ENCODE data around the gene EFCAB9. TPM values are rescaled to one million over a fixed set of nuclear protein-coding genes. Genes with fewer than 3 reads are reported as not detected.
"Not testable (repeated sequence)": the region's sequence is repeated elsewhere in the genome, so short reads cannot be mapped to it uniquely, and the experiment has no call there.

The EFCAB9 gene
- total and polyA plus RNA-seq, 5 donors = not detected

DNA sequence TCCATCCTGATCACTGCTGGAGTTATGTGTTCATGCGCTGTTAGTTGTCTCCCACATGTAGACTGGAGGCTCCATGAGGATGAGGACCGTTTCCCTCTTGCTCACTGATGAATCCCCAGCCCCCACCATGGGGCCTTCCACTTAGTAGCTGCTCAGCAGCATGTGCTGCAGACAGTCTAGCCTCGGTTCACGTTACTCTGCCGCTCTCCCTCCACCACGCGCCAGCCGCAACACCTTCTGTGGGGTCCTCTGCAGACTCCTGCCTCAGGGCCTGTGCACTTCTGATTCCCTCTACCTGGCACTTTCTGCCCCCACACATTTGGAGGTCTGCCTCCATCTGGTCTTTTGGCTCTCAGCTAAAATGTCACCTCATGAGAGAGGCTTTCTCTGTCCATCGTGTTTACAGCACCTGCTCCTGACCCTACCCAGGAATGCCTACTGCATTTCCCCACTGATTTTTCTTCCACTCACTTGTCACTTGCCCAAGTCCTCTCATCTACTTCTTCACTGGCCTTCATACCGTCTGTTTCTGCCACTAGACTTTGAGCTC is 42.2 kb upstream of the EFCAB9 start:
- Histone ChIP-seq H3K27ac (ENCODE audit: low read length) (no peak overlapping the region), H3K27me3 (ENCODE audit: control insufficient read depth, insufficient read depth) (no peaks in the 10 kb centered on the region), H3K4me3 (ENCODE audit: low read length) (no peak overlapping the region), H3K9me3 (ENCODE audit: control insufficient read depth, low read length) (no peaks in the 10 kb centered on the region), H3K4me1 (ENCODE audit: control insufficient read depth, insufficient read depth, low read length) (no peaks in the 10 kb centered on the region)
- DNase-seq (peak in 1 of 3 donors; percentile 35), ATAC-seq (no peak)
- intact Hi-C loops (cut with DNase I) = no loop called here
- 94% methylated on average over 10 of the region's 10 CpGs for WGBS

DNA sequence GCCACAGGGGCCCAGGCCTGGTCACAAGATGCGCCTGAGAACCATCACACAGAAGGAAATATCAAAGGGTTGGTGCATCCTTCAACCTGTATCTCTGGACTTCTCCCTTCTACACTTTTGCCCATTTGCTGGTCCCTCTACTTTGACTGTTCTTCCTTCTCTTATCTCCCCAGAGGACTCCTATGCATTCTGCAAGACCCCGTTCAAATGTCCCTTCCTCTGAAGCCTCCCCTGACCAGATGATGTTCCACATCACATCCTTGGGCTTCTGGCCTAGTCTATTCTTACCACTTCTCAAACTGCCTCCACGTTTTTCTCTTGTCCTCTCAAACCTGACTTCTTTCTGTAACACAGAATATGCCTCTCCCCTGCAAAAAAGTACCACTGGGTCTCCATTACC is 40.3 kb upstream of the EFCAB9 start:
- Histone ChIP-seq H3K27ac (ENCODE audit: low read length) (no peak overlapping the region), H3K27me3 (ENCODE audit: control insufficient read depth, insufficient read depth) (no peaks in the 10 kb centered on the region), H3K4me3 (ENCODE audit: low read length) (no peak overlapping the region), H3K9me3 (ENCODE audit: control insufficient read depth, low read length) (no peaks in the 10 kb centered on the region), H3K4me1 (ENCODE audit: control insufficient read depth, insufficient read depth, low read length) (no peaks in the 10 kb centered on the region)
- ATAC-seq (no peak), DNase-seq (no peak)
- intact Hi-C loops (cut with DNase I) = no loop called here
- 95% methylated on average over 3 of the region's 3 CpGs for WGBS

DNA sequence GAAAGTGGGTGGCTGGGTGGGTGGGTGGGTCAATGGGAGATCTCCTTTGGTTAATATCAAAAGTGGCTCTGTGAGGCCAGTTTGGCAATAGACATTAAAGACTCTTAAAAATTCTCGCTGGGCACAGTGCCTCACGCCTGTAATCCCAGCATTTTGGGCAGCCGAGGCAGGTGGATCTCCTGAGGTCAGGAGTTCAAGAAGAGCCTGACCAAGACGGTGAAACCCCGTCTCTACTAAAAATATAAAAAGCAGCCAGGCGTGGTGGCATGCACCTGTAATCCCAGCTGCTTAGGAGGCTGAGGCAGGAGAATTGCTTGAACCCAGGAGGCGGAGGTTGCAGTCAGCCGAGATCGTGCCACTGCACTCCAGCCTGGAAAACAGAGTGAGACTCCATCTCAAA is 38.9 kb upstream of the EFCAB9 start:
- intact Hi-C loops (cut with DNase I); H3K27ac ChIP-seq (ENCODE audit: low read length); ATAC-seq: not testable (repeated sequence)

DNA sequence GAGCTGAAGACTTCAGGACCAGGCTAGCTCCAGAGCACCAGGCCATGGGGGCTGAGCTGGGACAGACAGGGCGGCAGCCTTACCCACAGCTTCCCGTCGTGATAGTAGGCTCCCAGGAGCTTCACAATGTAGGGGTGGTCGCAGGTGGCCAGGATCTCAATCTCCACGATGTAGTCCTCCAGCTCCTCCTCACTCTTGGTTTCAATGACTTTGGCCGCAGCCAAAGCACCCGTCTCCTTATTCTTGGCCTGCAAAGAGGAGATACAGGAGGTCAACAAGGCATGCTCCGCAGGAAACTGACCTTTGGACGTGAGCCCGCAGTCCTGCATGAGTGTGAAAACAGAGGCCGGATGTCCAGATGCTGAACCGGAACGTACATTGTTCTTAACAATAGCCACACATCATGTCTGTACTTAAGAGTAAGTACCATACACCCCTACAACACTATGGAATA is 37.4 kb upstream of the EFCAB9 start:
- Histone ChIP-seq H3K27ac (ENCODE audit: low read length) (no peak overlapping the region), H3K4me3 (ENCODE audit: low read length) (no peak overlapping the region), H3K9me3 (ENCODE audit: control insufficient read depth, low read length) (no peaks in the 10 kb centered on the region), H3K27me3 (ENCODE audit: control insufficient read depth, insufficient read depth) (no peaks in the 10 kb centered on the region), H3K4me1 (ENCODE audit: control insufficient read depth, insufficient read depth, low read length) (no peaks in the 10 kb centered on the region)
- DNase-seq (peak; percentile 77 to 88 (median 84)), ATAC-seq (peak; percentile 72 to 90)
- 62% methylated on average over 13 of the region's 13 CpGs for WGBS
- intact Hi-C loops (cut with DNase I) = no loop called here

More for the DNA sequence above, 38.9 kb upstream of the EFCAB9 start:
- H3K4me3 ChIP-seq (ENCODE audit: low read length); H3K4me1 ChIP-seq (ENCODE audit: control insufficient read depth, insufficient read depth, low read length); H3K9me3 ChIP-seq (ENCODE audit: control insufficient read depth, low read length); H3K27me3 ChIP-seq (ENCODE audit: control insufficient read depth, insufficient read depth): not testable (repeated sequence)
- WGBS = 95% methylated on average over 9 of the region's 9 CpGs
- peak in 1 of 3 donors; percentile 12 for DNase-seq

DNA sequence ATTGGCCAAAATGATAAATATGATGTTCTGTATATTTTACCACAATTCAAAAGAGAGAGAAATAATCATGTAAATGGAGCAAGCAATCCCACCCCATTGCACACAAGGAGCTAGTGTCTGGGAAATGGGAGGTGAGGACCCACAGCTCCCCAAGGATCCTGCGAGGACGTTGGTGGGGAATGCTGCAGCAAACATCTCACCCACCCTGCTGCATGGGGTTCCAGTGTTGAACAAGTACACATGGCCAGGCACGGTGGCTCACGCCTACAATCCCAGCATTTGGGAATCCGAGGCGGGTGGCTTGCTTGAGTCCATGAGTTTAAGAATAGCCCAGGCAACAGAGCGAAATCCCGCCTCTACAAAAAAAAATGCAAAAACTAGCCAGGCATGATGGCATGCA is 35.0 kb upstream of the EFCAB9 start:
- no peak overlapping the region for H3K27ac ChIP-seq (ENCODE audit: low read length)
- no peak for DNase-seq

DNA sequence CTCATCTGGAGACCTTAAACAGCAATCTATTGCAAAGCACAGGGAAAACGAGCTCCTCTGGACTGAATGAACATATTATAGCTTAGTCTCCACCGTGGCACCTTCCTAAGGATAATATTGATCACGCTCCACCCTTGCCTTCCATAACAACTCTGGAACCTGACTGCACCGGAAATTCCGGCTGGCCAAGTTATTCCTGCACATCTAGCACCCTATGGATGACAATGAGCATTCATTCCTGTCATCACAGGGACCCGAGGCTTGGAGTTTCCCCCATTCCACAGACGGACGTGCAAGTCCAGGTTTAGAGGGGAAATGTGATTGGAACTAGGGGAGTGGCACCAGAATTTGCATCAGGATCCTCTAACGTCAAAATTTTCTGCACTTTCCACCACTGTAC is 33.5 kb upstream of the EFCAB9 start:
- Histone ChIP-seq H3K4me3 (ENCODE audit: low read length) (no peak overlapping the region), H3K27me3 (ENCODE audit: control insufficient read depth, insufficient read depth) (no peaks in the 10 kb centered on the region), H3K4me1 (ENCODE audit: control insufficient read depth, insufficient read depth, low read length) (peaks cover 16% of the 10 kb centered on the region), H3K9me3 (ENCODE audit: control insufficient read depth, low read length) (no peaks in the 10 kb centered on the region), H3K27ac (ENCODE audit: low read length) (no peak overlapping the region)
- ATAC-seq (no peak), DNase-seq (no peak)
- WGBS = 75% methylated on average over 9 of the region's 9 CpGs
- intact Hi-C loops (cut with DNase I) = no loop called here

More for the DNA sequence above, 35.0 kb upstream of the EFCAB9 start:
- Histone ChIP-seq H3K9me3 (ENCODE audit: control insufficient read depth, low read length) (no peaks in the 10 kb centered on the region), H3K4me3 (ENCODE audit: low read length) (no peak overlapping the region), H3K4me1 (ENCODE audit: control insufficient read depth, insufficient read depth, low read length) (peaks cover 5% of the 10 kb centered on the region), H3K27me3 (ENCODE audit: control insufficient read depth, insufficient read depth) (no peaks in the 10 kb centered on the region)
- no peak for ATAC-seq
- intact Hi-C loops (cut with DNase I) = no loop called here
- 92% methylated on average over 8 of the region's 8 CpGs for WGBS

DNA sequence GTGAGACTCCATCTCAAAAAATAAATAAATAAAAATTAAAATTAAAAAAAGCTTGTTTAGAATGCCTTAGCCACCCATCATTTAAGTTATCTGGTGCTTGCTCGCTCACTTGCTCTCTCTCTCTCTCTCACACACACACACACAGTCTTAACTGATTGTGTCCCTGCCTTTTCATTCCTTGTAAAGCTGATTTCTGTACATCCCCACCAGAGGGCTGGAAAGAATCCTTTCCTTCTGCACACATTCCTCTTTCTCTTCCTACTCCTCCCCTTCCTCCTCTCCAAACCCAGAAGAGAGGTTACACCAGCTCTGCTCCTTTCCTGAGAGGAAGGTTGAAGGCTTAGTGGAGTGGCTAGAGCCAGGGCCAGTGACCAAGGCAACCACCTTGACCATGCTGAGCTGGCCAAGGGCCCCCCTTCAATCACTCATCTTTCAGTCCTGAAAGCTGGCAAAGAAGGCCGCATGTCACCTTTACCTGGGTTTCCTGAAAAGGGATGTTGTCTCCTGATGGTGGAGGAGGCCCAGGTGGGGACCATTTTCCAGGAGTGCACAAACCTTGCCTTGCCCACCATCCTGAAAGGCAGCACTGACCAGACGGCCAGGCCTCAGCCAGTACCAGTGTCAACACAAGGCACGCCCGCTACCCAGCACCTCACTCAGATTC is 31.5 kb upstream of the EFCAB9 start:
- peak overlapping the region; percentile 86 for H3K27ac ChIP-seq (ENCODE audit: low read length)
- no peak overlapping the region for H3K4me3 ChIP-seq (ENCODE audit: low read length)
- no peak for ATAC-seq
- no peaks in the 10 kb centered on the region for H3K27me3 ChIP-seq (ENCODE audit: control insufficient read depth, insufficient read depth)
- 88% methylated on average over 5 of the region's 5 CpGs for WGBS
- intact Hi-C loops (cut with DNase I) = no loop called here
- H3K4me1 ChIP-seq (ENCODE audit: control insufficient read depth, insufficient read depth, low read length) = peaks cover 16% of the 10 kb centered on the region
- no peaks in the 10 kb centered on the region for H3K9me3 ChIP-seq (ENCODE audit: control insufficient read depth, low read length)
- DNase-seq = no peak

DNA sequence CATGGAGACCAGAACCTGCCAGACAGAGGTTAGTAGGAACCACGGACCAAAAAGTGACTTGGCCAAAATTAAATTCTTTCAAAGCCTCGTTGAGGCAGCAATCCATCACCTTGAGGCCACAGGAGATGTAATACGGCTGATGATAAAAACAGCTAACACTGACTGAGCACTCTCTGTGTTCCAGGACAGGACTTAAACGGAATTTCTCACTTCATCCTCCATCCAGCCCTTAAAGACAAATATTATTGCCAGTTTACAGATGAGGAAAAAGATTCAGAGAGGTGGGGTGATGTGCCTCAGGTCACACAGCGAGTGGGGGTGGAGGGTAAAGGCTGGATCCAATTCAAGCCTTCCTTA is 31.0 kb upstream of the EFCAB9 start:
- Histone ChIP-seq H3K4me3 (ENCODE audit: low read length) (no peak overlapping the region), H3K27me3 (ENCODE audit: control insufficient read depth, insufficient read depth) (no peaks in the 10 kb centered on the region), H3K27ac (ENCODE audit: low read length) (peak overlapping the region; percentile 86), H3K9me3 (ENCODE audit: control insufficient read depth, low read length) (no peaks in the 10 kb centered on the region), H3K4me1 (ENCODE audit: control insufficient read depth, insufficient read depth, low read length) (peaks cover 16% of the 10 kb centered on the region)
- ATAC-seq (no peak), DNase-seq (no peak)
- intact Hi-C loops (cut with DNase I) = no loop called here
- whole genome bisulfite sequencing = 44% methylated on average over 5 of the region's 5 CpGs

DNA sequence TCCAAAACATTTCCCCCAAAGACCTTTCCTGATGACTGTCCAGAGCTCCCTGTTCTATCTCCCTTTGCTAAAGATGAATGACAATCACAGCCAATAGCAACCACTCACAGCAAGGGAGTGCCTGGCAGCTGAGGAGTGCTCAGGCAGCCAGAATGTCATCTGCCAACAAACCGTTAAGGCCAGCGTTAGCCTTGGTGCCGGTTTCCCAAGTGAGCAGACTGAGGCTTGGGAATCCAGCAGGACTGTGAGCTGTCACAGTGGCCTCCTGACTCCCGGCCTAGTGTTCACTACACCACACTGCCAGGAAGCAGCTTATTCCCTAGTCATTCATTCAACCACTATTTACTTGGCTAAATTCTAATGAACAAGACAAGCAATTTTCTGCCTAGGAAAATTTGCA is 30.6 kb upstream of the EFCAB9 start:
- ATAC-seq = peak; percentile 79 to 83
- Histone ChIP-seq H3K27ac (ENCODE audit: low read length) (peak overlapping the region; percentile 86), H3K27me3 (ENCODE audit: control insufficient read depth, insufficient read depth) (no peaks in the 10 kb centered on the region), H3K9me3 (ENCODE audit: control insufficient read depth, low read length) (no peaks in the 10 kb centered on the region), H3K4me1 (ENCODE audit: control insufficient read depth, insufficient read depth, low read length) (peaks cover 18% of the 10 kb centered on the region), H3K4me3 (ENCODE audit: low read length) (no peak overlapping the region)
- 19% methylated on average over 4 of the region's 4 CpGs for WGBS
- intact Hi-C loops (cut with DNase I) = no loop called here
- peak; percentile 71 to 83 (median 79) for DNase-seq

DNA sequence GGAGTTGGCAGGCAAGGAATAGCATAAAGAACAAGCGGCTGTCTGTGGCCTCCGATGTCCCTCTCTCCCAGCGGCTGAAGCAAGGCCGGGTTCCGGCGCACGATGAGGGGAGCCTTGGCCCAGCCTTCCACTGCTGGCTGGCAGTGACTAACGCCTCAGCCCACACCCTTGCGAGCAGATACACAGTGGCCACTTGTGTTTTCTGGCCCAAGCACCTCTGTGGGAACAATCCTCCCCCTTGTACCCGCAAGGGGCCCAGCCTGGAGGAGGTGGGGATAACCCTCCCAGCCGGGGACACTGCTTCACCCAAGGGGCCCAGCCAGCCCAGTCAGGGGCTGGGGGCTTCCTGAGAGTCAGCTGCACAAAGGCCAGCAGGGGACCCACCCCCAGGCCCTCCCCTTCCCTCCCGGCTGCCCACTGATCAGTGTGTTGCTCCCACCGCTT is 29.2 kb upstream of the EFCAB9 start:
- Histone ChIP-seq H3K9me3 (ENCODE audit: control insufficient read depth, low read length) (no peaks in the 10 kb centered on the region), H3K27ac (ENCODE audit: low read length) (peak overlapping the region; percentile 52), H3K4me1 (ENCODE audit: control insufficient read depth, insufficient read depth, low read length) (peaks cover 26% of the 10 kb centered on the region), H3K4me3 (ENCODE audit: low read length) (no peak overlapping the region), H3K27me3 (ENCODE audit: control insufficient read depth, insufficient read depth) (no peaks in the 10 kb centered on the region)
- WGBS = 29% methylated on average over 13 of the region's 13 CpGs
- intact Hi-C loops (cut with DNase I) = no loop called here
- ATAC-seq = peak; percentile 80 to 88
- peak; percentile 77 to 86 (median 82) for DNase-seq

DNA sequence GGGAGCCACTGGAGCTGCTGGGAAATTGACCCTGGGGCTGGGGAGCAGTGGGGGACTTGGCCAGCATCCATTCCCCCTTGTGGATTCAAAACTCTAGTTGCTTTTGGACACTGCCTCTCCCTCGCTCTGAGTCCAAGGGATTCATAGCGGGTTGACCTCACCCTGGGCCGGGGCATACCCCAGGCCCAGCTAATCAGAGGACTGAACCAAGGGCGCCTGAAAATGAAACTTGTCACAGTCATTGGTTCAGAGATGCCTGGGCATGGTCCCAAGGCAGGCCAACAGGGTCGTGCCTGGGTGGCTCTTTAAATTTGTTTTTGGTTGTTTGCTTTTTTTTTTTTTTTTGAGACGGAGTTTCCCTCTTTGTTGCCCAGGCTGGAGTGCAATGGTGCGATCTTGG is 28.5 kb upstream of the EFCAB9 start:
- Histone ChIP-seq H3K4me1 (ENCODE audit: control insufficient read depth, insufficient read depth, low read length) (peaks cover 26% of the 10 kb centered on the region), H3K27me3 (ENCODE audit: control insufficient read depth, insufficient read depth) (no peaks in the 10 kb centered on the region), H3K4me3 (ENCODE audit: low read length) (no peak overlapping the region), H3K27ac (ENCODE audit: low read length) (peak overlapping the region; percentile 15), H3K9me3 (ENCODE audit: control insufficient read depth, low read length) (no peaks in the 10 kb centered on the region)
- intact Hi-C loops (cut with DNase I) = no loop called here
- ATAC-seq = no peak
- no peak for DNase-seq
- WGBS = 77% methylated on average over 7 of the region's 7 CpGs
